HEK293 (cell line): Measurements from ENCODE around the gene UACA.

ENCODE experiments used
- GLIS2 ChIP-seq: fragments of 450-650 bp; formaldehyde crosslinking; IDR thresholded peaks from 2 replicates; pipeline ENCODE4 v1.5.1; 2016; ENCODE audit warnings: missing biosample characterization, missing genetic modification characterization
- MYNN ChIP-seq: fragments of 450-650 bp; formaldehyde crosslinking; IDR thresholded peaks from 2 replicates; pipeline ENCODE4 v1.5.1; 2016; ENCODE audit warnings: missing biosample characterization, missing genetic modification characterization, borderline replicate concordance
- PRDM4 ChIP-seq: fragments of 450-650 bp; formaldehyde crosslinking; IDR thresholded peaks from 2 replicates; pipeline ENCODE4 v1.5.1; 2017; ENCODE audit warnings: missing biosample characterization, missing genetic modification characterization
- YY1 ChIP-seq: fragments of 450-650 bp; formaldehyde crosslinking; IDR thresholded peaks from 2 replicates; pipeline ENCODE4 v1.5.1; 2018; ENCODE audit warnings: missing biosample characterization, missing genetic modification characterization
- ZFP3 ChIP-seq: fragments of 450-650 bp; formaldehyde crosslinking; IDR thresholded peaks from 2 replicates; pipeline ENCODE4 v1.5.1; 2016; ENCODE audit warnings: low read depth, missing biosample characterization, missing genetic modification characterization
- ZNF121 ChIP-seq: fragments of 450-650 bp; formaldehyde crosslinking; IDR thresholded peaks from 2 replicates; pipeline ENCODE4 v1.5.1; 2016; ENCODE audit warnings: missing biosample characterization, missing genetic modification characterization
- ZNF555 ChIP-seq: fragments of 450-650 bp; formaldehyde crosslinking; conservative IDR thresholded peaks from 2 replicates; pipeline ENCODE4 v1.5.1; 2017; ENCODE audit warnings: missing biosample characterization, mild to moderate bottlenecking, missing genetic modification characterization, inconsistent platforms
- ZNF658 ChIP-seq: fragments of 450-650 bp; formaldehyde crosslinking; IDR thresholded peaks from 2 replicates; pipeline ENCODE4; 2016; ENCODE audit warnings: missing biosample characterization, missing genetic modification characterization
- TF ChIP-seq, protein P1 (sequence below): fragments of 450-650 bp; formaldehyde crosslinking; IDR thresholded peaks from 2 replicates; pipeline ENCODE4 v1.5.1; 2016; ENCODE audit warnings: missing biosample characterization, missing genetic modification characterization

DNA sequence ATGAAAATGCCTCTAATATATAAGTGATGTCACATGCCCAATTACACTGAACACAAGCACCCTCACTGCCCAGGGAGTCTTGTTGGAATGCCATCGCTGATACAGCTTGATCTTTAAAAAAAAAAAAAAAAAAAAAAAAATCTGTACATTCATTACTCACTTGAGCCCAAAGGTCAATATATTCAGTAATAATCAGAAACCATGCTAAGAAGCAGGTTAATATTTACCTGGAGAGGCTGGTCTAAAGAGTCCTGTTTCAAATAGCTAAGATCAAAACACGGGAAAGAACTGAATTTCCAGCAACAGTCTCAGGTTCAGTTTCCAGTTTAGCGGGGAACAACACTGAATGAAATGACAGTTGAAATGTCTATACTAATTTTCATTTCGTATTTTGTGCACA, 109.9 kb downstream of the UACA start:
- no peak for TF ChIP-seq GLIS2 (tag by site-specific recombination)
- TF ChIP-seq, protein P1, sequence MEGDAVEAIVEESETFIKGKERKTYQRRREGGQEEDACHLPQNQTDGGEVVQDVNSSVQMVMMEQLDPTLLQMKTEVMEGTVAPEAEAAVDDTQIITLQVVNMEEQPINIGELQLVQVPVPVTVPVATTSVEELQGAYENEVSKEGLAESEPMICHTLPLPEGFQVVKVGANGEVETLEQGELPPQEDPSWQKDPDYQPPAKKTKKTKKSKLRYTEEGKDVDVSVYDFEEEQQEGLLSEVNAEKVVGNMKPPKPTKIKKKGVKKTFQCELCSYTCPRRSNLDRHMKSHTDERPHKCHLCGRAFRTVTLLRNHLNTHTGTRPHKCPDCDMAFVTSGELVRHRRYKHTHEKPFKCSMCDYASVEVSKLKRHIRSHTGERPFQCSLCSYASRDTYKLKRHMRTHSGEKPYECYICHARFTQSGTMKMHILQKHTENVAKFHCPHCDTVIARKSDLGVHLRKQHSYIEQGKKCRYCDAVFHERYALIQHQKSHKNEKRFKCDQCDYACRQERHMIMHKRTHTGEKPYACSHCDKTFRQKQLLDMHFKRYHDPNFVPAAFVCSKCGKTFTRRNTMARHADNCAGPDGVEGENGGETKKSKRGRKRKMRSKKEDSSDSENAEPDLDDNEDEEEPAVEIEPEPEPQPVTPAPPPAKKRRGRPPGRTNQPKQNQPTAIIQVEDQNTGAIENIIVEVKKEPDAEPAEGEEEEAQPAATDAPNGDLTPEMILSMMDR: no peak
- no peak for TF ChIP-seq YY1
- TF ChIP-seq PRDM4 (tag by site-specific recombination): no peak
- TF ChIP-seq MYNN: no peak
- TF ChIP-seq ZFP3 (tag by site-specific recombination): no peak
- no peak for TF ChIP-seq ZNF121 (tag by site-specific recombination)
- TF ChIP-seq ZNF555 (tag by site-specific recombination): no peak
- no peak for TF ChIP-seq ZNF658
